Measurements from ENCODE around the gene NUP50. TPM values are rescaled to one million over a fixed set of nuclear protein-coding genes. Genes with fewer than 3 reads are reported as not detected.

NUP50 gene
- total RNA-seq, 1 experiment from 2014 or later = 134 TPM

DNA sequence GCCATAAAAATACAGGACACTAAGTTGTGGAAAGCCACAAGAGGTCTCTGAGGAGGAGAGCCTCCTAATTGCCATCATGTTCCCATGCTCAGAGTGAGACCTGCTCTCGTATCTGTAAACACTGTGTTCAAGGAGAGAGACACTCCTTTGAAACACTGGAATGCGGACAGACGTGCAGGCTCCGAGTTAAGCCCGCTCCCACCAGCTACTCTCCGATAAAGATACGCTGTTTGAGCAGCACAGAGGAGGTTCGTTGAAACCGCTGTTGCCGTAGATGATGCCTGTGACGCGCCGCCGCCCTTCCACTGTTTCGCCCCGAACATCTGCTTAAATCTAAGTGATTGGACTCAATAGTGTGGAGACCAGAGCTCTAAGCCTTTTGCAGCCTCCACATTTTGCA lies 25.1 kb downstream of the NUP50 start:
- peaks cover 17 to 40% (median 32%) of the 10 kb centered on the region in 3 experiments; a peak in 6 of 7 replicates for H3K36me3 Mint-ChIP-seq (ENCODE audit: insufficient read depth in 1 of 3, low read depth in 3 of 3)
- H3K27ac Mint-ChIP-seq = peak overlapping the region in 2 of 3 experiments; percentile 6 to 68; a peak in 3 of 7 replicates

More for the DNA sequence above, 25.1 kb downstream of the NUP50 start:
- no peak overlapping the region for H3K56ac ChIP-seq (ENCODE audit: insufficient read length, low read depth, low read length)
- no peak overlapping the region for H3K27ac ChIP-seq (ENCODE audit: insufficient read length, low read depth, low read length)
- no peak overlapping the region for H3K18ac ChIP-seq (ENCODE audit: insufficient read length, low read depth, low read length)
- H3K14ac ChIP-seq (ENCODE audit: insufficient read depth, low read length) = no peak overlapping the region
- H3K4me1 ChIP-seq (ENCODE audit: insufficient read depth, low read length) = no peaks in the 10 kb centered on the region; the same call in none of the 2 replicates
- no peak for DNase-seq
- no peak overlapping the region for H2BK20ac ChIP-seq (ENCODE audit: low read depth, low read length, poor library complexity, severe bottlenecking)
- no peak overlapping the region for H3K9ac ChIP-seq (ENCODE audit: extremely low read depth, insufficient read length, low read length)
- H2BK12ac ChIP-seq (ENCODE audit: insufficient read length, low read depth, low read length) = no peak overlapping the region
- no peak overlapping the region for H2BK5ac ChIP-seq (ENCODE audit: insufficient read length, low read length)
- no peaks in the 10 kb centered on the region for H3K9me3 ChIP-seq (ENCODE audit: control insufficient read depth, low read depth, low read length)
- no peak overlapping the region for H3K4ac ChIP-seq (ENCODE audit: low read depth, low read length)
- no peak overlapping the region for H2BK120ac ChIP-seq (ENCODE audit: low read depth, low read length, poor library complexity, severe bottlenecking)
- H4K5ac ChIP-seq (ENCODE audit: insufficient read length, low read depth, low read length) = no peak overlapping the region
- no peak overlapping the region for H3K4me2 ChIP-seq (ENCODE audit: insufficient read depth, insufficient read length, low read length)
- H2BK15ac ChIP-seq (ENCODE audit: low read depth, low read length) = no peak overlapping the region
- H2AFZ ChIP-seq (ENCODE audit: low read length) = no peak overlapping the region
- no peaks in the 10 kb centered on the region for H3K27me3 Mint-ChIP-seq (ENCODE audit: low read depth)
- no CpG with 5 or more reads among the region's 16 CpGs for WGBS (ENCODE audit: extremely low coverage, insufficient read length, low lambda C conversion rate)
- H3K23ac ChIP-seq (ENCODE audit: insufficient read length, low read depth, low read length) = no peak overlapping the region
- H3K27me3 ChIP-seq (ENCODE audit: insufficient read depth, low read length) = no peaks in the 10 kb centered on the region
- no peaks in the 10 kb centered on the region for H3K9me3 Mint-ChIP-seq
- no peak overlapping the region for H3T11ph ChIP-seq (ENCODE audit: low read length)
- TF ChIP-seq, protein P1, sequence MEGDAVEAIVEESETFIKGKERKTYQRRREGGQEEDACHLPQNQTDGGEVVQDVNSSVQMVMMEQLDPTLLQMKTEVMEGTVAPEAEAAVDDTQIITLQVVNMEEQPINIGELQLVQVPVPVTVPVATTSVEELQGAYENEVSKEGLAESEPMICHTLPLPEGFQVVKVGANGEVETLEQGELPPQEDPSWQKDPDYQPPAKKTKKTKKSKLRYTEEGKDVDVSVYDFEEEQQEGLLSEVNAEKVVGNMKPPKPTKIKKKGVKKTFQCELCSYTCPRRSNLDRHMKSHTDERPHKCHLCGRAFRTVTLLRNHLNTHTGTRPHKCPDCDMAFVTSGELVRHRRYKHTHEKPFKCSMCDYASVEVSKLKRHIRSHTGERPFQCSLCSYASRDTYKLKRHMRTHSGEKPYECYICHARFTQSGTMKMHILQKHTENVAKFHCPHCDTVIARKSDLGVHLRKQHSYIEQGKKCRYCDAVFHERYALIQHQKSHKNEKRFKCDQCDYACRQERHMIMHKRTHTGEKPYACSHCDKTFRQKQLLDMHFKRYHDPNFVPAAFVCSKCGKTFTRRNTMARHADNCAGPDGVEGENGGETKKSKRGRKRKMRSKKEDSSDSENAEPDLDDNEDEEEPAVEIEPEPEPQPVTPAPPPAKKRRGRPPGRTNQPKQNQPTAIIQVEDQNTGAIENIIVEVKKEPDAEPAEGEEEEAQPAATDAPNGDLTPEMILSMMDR (conservative IDR thresholded peaks at IDR 0.05) = no peak
- no peaks in the 10 kb centered on the region for H4K20me1 ChIP-seq (ENCODE audit: control insufficient read depth, insufficient read depth, insufficient read length)
- H3K23me2 ChIP-seq (ENCODE audit: insufficient read length, low read depth, low read length, poor library complexity, severe bottlenecking) = no peaks in the 10 kb centered on the region
- H3K4me3 Mint-ChIP-seq = no peak overlapping the region
- H4K91ac ChIP-seq (ENCODE audit: insufficient read length, low read depth, low read length) = no peak overlapping the region
- no peaks in the 10 kb centered on the region for H3K79me2 ChIP-seq (ENCODE audit: insufficient read depth, low read length)
- no peak overlapping the region for H2AK5ac ChIP-seq (ENCODE audit: insufficient read length, low read length)
- no peak overlapping the region for H4K8ac ChIP-seq (replicated peaks; ENCODE audit: insufficient read length, low read depth, low read length)
- peaks cover 23 to 31% of the 10 kb centered on the region in 2 experiments for H3K4me1 Mint-ChIP-seq
- no peaks in the 10 kb centered on the region for H3K79me1 ChIP-seq (ENCODE audit: insufficient read depth, low read depth, low read length, poor library complexity, severe bottlenecking)
